Subcutaneous abdominal adipose tissue (tissue), 5 donors: ENCODE results near the gene ACVR1.

Source experiments
- H3K27ac ChIP-seq: one replicate; pipeline ENCODE4 v1.7.0; 2013; ENCODE audit warnings: low read depth, mild to moderate bottlenecking, inconsistent platforms, low read length, moderate library complexity
- H3K27me3 ChIP-seq, 5 donors: one replicate each; pipeline ENCODE4 v1.7.0; 2013; ENCODE audit warnings: low read length in 5 of 5, inconsistent platforms in 1 of 5; ENCODE audit not compliant: control insufficient read depth in 5 of 5, insufficient read depth in 4 of 5
- H3K36me3 ChIP-seq, 5 donors: one replicate each; pipeline ENCODE4 v1.7.0; 2013; ENCODE audit warnings: low read length in 5 of 5; ENCODE audit not compliant: control insufficient read depth in 5 of 5, insufficient read depth in 5 of 5
- H3K4me1 ChIP-seq, 5 donors: one replicate each; pipeline ENCODE4 v1.7.0; 2013; ENCODE audit warnings: low read length in 5 of 5, mild to moderate bottlenecking in 3 of 5, moderate library complexity in 1 of 5; ENCODE audit not compliant: control insufficient read depth in 5 of 5, insufficient read depth in 5 of 5
- H3K4me3 ChIP-seq, 5 donors: one replicate each; pipeline ENCODE4 v1.7.0; 2013; ENCODE audit warnings: low read length in 5 of 5, low read depth in 1 of 5
- H3K9ac ChIP-seq, 5 donors: one replicate each; pipeline ENCODE4 v1.7.0; 2013; ENCODE audit warnings: low read length in 5 of 5, mild to moderate bottlenecking in 4 of 5, moderate library complexity in 3 of 5
- H3K9me3 ChIP-seq, 5 donors: one replicate each; pipeline ENCODE4 v1.7.0; 2013; ENCODE audit warnings: low read length in 5 of 5; ENCODE audit not compliant: control insufficient read depth in 5 of 5
- donor health status: healthy.
- donor health status: healthy.
- donor health status: healthy.
- donor health status: healthy.
- donor health status: healthy.

Gene ACVR1

GRCh38 chr2:157783245-157783644 is 92.9 kb downstream of the ACVR1 start:
- Histone ChIP-seq H3K27me3 (no peaks in the 10 kb centered on the region), H3K27ac (no peak overlapping the region), H3K9ac (no peak overlapping the region), H3K4me1 (peaks cover 0 to 27% (median 17%) of the 10 kb centered on the region in 5 donors), H3K36me3 (peaks cover 3 to 15% (median 7%) of the 10 kb centered on the region in 5 donors), H3K4me3 (no peak overlapping the region), H3K9me3 (no peaks in the 10 kb centered on the region)

- Histone ChIP-seq H3K36me3 (peaks cover 7 to 20% (median 11%) of the 10 kb centered on the region in 5 donors), H3K9me3 (no peaks in the 10 kb centered on the region), H3K27ac (no peak overlapping the region), H3K27me3 (no peaks in the 10 kb centered on the region), H3K4me1 (peaks cover 0 to 27% (median 11%) of the 10 kb centered on the region in 5 donors), H3K9ac (no peak overlapping the region), H3K4me3 (no peak overlapping the region)
These were observed 93.9 kb downstream of the ACVR1 start for GRCh38 chr2:157782057-157782845.

GRCh38 chr2:157780211-157780610 is 95.9 kb downstream of the ACVR1 start:
- Histone ChIP-seq H3K9ac (no peak overlapping the region), H3K9me3 (no peaks in the 10 kb centered on the region), H3K27ac (no peak overlapping the region), H3K36me3 (peaks cover 14 to 32% (median 21%) of the 10 kb centered on the region in 5 donors), H3K4me3 (no peak overlapping the region), H3K4me1 (peaks cover 0 to 22% (median 11%) of the 10 kb centered on the region in 5 donors), H3K27me3 (no peaks in the 10 kb centered on the region)

- Histone ChIP-seq H3K9me3 (no peaks in the 10 kb centered on the region), H3K4me1 (peaks cover 0 to 18% (median 7%) of the 10 kb centered on the region in 5 donors), H3K36me3 (peaks cover 14 to 36% (median 24%) of the 10 kb centered on the region in 5 donors), H3K9ac (no peak overlapping the region), H3K4me3 (no peak overlapping the region), H3K27me3 (no peaks in the 10 kb centered on the region), H3K27ac (no peak overlapping the region)
These were observed 96.3 kb downstream of the ACVR1 start for GRCh38 chr2:157779794-157780193.

- no peak overlapping the region for H3K27ac ChIP-seq
- H3K36me3 ChIP-seq = peaks cover 16 to 50% (median 32%) of the 10 kb centered on the region in 5 donors
- no peaks in the 10 kb centered on the region for H3K9me3 ChIP-seq
- H3K4me3 ChIP-seq = no peak overlapping the region
- H3K4me1 ChIP-seq = peaks cover 0 to 5% (median 0%) of the 10 kb centered on the region in 5 donors
- H3K27me3 ChIP-seq = no peaks in the 10 kb centered on the region
- no peak overlapping the region for H3K9ac ChIP-seq
These were observed 98.7 kb downstream of the ACVR1 start for GRCh38 chr2:157777427-157777826.

GRCh38 chr2:157771234-157771633 is 104.9 kb downstream of the ACVR1 start:
- Histone ChIP-seq H3K9ac (no peak overlapping the region), H3K27ac (no peak overlapping the region), H3K36me3 (peaks cover 30 to 57% (median 49%) of the 10 kb centered on the region in 5 donors)

GRCh38 chr2:157769856-157770255 is 106.3 kb downstream of the ACVR1 start:
- no peaks in the 10 kb centered on the region for H3K27me3 ChIP-seq
- no peak overlapping the region for H3K27ac ChIP-seq
- no peaks in the 10 kb centered on the region for H3K9me3 ChIP-seq
- H3K36me3 ChIP-seq = peaks cover 40 to 60% (median 53%) of the 10 kb centered on the region in 5 donors
- H3K9ac ChIP-seq = no peak overlapping the region
- no peak overlapping the region for H3K4me3 ChIP-seq
- H3K4me1 ChIP-seq = peaks cover 0 to 3% (median 0%) of the 10 kb centered on the region in 5 donors

More at GRCh38 chr2:157771234-157771633, 104.9 kb downstream of the ACVR1 start:
- Histone ChIP-seq H3K4me3 (no peak overlapping the region), H3K4me1 (peaks cover 0 to 3% (median 0%) of the 10 kb centered on the region in 5 donors), H3K9me3 (no peaks in the 10 kb centered on the region), H3K27me3 (no peaks in the 10 kb centered on the region)

- Histone ChIP-seq H3K27me3 (no peaks in the 10 kb centered on the region), H3K9me3 (no peaks in the 10 kb centered on the region), H3K36me3 (peaks cover 39 to 73% (median 46%) of the 10 kb centered on the region in 5 donors), H3K27ac (no peak overlapping the region), H3K4me1 (peaks cover 0 to 5% (median 0%) of the 10 kb centered on the region in 5 donors), H3K4me3 (no peak overlapping the region), H3K9ac (no peak overlapping the region)
These were observed 111.7 kb downstream of the ACVR1 start for GRCh38 chr2:157764386-157764785.

- no peak overlapping the region for H3K4me3 ChIP-seq
- H3K9ac ChIP-seq = no peak overlapping the region
- H3K9me3 ChIP-seq = peaks cover 3 to 15% (median 11%) of the 10 kb centered on the region in 5 donors
- peaks cover 0 to 5% (median 0%) of the 10 kb centered on the region in 5 donors for H3K4me1 ChIP-seq
- H3K27ac ChIP-seq = no peak overlapping the region
- peaks cover 26 to 60% (median 42%) of the 10 kb centered on the region in 5 donors for H3K36me3 ChIP-seq
- no peaks in the 10 kb centered on the region for H3K27me3 ChIP-seq
These were observed 114.6 kb downstream of the ACVR1 start for GRCh38 chr2:157761520-157761919.

- Histone ChIP-seq H3K27me3 (no peaks in the 10 kb centered on the region), H3K27ac (no peak overlapping the region), H3K4me3 (no peak overlapping the region), H3K9ac (no peak overlapping the region), H3K4me1 (peaks cover 0 to 5% (median 0%) of the 10 kb centered on the region in 5 donors), H3K9me3 (peaks cover 6 to 16% (median 12%) of the 10 kb centered on the region in 5 donors), H3K36me3 (peaks cover 21 to 58% (median 41%) of the 10 kb centered on the region in 5 donors)
These were observed 115.2 kb downstream of the ACVR1 start for GRCh38 chr2:157760949-157761348.
